ENCODE data around the gene TMED3.

TMED3 gene

GRCh38 chr15:79310985-79311900 is at the start of gene TMED3:
TMED3 (plus strand) TSS chr15:79311112; CDS start chr15:79311250, 138 bp downstream.
- DNase-seq (ENCODE audit: low read depth in 2 of 2), result peak; percentile 60 to 63

GRCh38 chr15:79261836-79262235 is 49.1 kb upstream of the TMED3 start:
- DNase-seq (ENCODE audit: low read depth in 2 of 2), result no peak

GRCh38 chr15:79265167-79265566 is 45.7 kb upstream of the TMED3 start:
- DNase-seq (ENCODE audit: low read depth in 2 of 2), result no peak

GRCh38 chr15:79265987-79266579 is 44.8 kb upstream of the TMED3 start:
- no peak for DNase-seq (ENCODE audit: low read depth in 2 of 2)

GRCh38 chr15:79282371-79283251 is 28.3 kb upstream of the TMED3 start, which contains the start of gene ANKRD34C:
ANKRD34C (plus strand) TSS chr15:79282722; CDS start chr15:79293285, 10,563 bp downstream.
- no peak for DNase-seq (ENCODE audit: low read depth in 2 of 2)

GRCh38 chr15:79283252-79284048 is 27.5 kb upstream of the TMED3 start:
- DNase-seq (ENCODE audit: low read depth in 2 of 2), result peak in 1 of 2 donors; percentile 10

- no peak for DNase-seq (ENCODE audit: low read depth in 2 of 2)
Observed at GRCh38 chr15:79290642-79291275, 20.2 kb upstream of the TMED3 start.

- DNase-seq (ENCODE audit: low read depth in 2 of 2), result no peak
Observed at GRCh38 chr15:79292011-79292410, 18.9 kb upstream of the TMED3 start.

- no peak for DNase-seq (ENCODE audit: low read depth in 2 of 2)
Observed at GRCh38 chr15:79294075-79294474, 16.8 kb upstream of the TMED3 start.

- no peak for DNase-seq (ENCODE audit: low read depth in 2 of 2)
Observed at GRCh38 chr15:79296583-79296982, 14.3 kb upstream of the TMED3 start.

GRCh38 chr15:79299126-79299840 is 11.6 kb upstream of the TMED3 start:
- DNase-seq (ENCODE audit: low read depth in 2 of 2), result no peak

GRCh38 chr15:79299841-79300235 is 11.1 kb upstream of the TMED3 start:
- no peak for DNase-seq (ENCODE audit: low read depth in 2 of 2)

- no peak for DNase-seq (ENCODE audit: low read depth in 2 of 2)
Observed at GRCh38 chr15:79307251-79307650, 3.7 kb upstream of the TMED3 start.

GRCh38 chr15:79308874-79309273 is 2.0 kb upstream of the TMED3 start:
- DNase-seq (ENCODE audit: low read depth in 2 of 2), result no peak

GRCh38 chr15:79310612-79310984 is 314 bp upstream of the TMED3 start:
- DNase-seq (ENCODE audit: low read depth in 2 of 2), result no peak

- no peak for DNase-seq (ENCODE audit: low read depth in 2 of 2)
Observed at GRCh38 chr15:79311901-79312553, 1.1 kb downstream of the TMED3 start.

GRCh38 chr15:79314186-79314585 is 3.3 kb downstream of the TMED3 start:
- no peak for DNase-seq (ENCODE audit: low read depth in 2 of 2)

GRCh38 chr15:79314811-79315210 is 3.9 kb downstream of the TMED3 start:
- no peak for DNase-seq (ENCODE audit: low read depth in 2 of 2)

- DNase-seq (ENCODE audit: low read depth in 2 of 2), result no peak
Observed at GRCh38 chr15:79315623-79316328, 4.9 kb downstream of the TMED3 start.
